Mesothelial cell of epicardium (in vitro differentiated cells): ENCODE results near the gene RNF38. TPM values are rescaled to one million over a fixed set of nuclear protein-coding genes. Genes with fewer than 3 reads are reported as not detected.

Experiments used
- DNase-seq, 2 experiments: peaks; one replicate each; pipeline ENCODE4 v3.0.0; 2021; ENCODE audit warnings: low spot score in 2 of 2; ENCODE audit not compliant: unreplicated experiment in 2 of 2
- H3K27ac Mint-ChIP-seq: 2 replicates; pipeline ENCODE4 v1.8.0; 2021; ENCODE audit warnings: mixed read lengths
- H3K27me3 Mint-ChIP-seq: 2 replicates; pipeline ENCODE4 v1.8.0; 2021; ENCODE audit warnings: low read depth, mixed read lengths
- H3K36me3 Mint-ChIP-seq: 2 replicates; pipeline ENCODE4 v1.8.0; 2021; ENCODE audit warnings: mixed read lengths
- H3K4me1 Mint-ChIP-seq: 2 replicates; pipeline ENCODE4 v1.8.0; 2021; ENCODE audit warnings: mixed read lengths
- H3K4me3 Mint-ChIP-seq: 2 replicates; pipeline ENCODE4 v1.8.0; 2021; ENCODE audit warnings: mild to moderate bottlenecking, moderate library complexity, mixed read lengths
- H3K9me3 Mint-ChIP-seq: 2 replicates; pipeline ENCODE4 v1.8.0; 2021; ENCODE audit warnings: mixed read lengths
- CTCF ChIP-seq: fragments of 200-600 bp; sonication (generic); IDR thresholded peaks from one replicate; pipeline ENCODE4 v1.5.0; 2021; ENCODE audit warnings: antibody characterized with exemption; ENCODE audit not compliant: unreplicated experiment
- total RNA-seq: library from RNA; stranded (reverse); gene quantifications from 3 replicates; pipeline ENCODE4 v1.2.1, GENCODE V29; 2021

RNF38 gene
- total RNA-seq, 1 donor from 2014 or later = 42.3 TPM

- H3K4me1 Mint-ChIP-seq = peaks cover 5% of the 10 kb centered on the region
- no peak for DNase-seq
- no peak overlapping the region for H3K27ac Mint-ChIP-seq
- H3K36me3 Mint-ChIP-seq = peaks cover 1% of the 10 kb centered on the region
- H3K9me3 Mint-ChIP-seq = no peaks in the 10 kb centered on the region
- no peak for TF ChIP-seq CTCF
- no peak overlapping the region for H3K4me3 Mint-ChIP-seq
- H3K27me3 Mint-ChIP-seq = no peaks in the 10 kb centered on the region
These were observed 109.1 kb downstream of the RNF38 start for GRCh38 chr9:36290996-36291395.

DNA sequence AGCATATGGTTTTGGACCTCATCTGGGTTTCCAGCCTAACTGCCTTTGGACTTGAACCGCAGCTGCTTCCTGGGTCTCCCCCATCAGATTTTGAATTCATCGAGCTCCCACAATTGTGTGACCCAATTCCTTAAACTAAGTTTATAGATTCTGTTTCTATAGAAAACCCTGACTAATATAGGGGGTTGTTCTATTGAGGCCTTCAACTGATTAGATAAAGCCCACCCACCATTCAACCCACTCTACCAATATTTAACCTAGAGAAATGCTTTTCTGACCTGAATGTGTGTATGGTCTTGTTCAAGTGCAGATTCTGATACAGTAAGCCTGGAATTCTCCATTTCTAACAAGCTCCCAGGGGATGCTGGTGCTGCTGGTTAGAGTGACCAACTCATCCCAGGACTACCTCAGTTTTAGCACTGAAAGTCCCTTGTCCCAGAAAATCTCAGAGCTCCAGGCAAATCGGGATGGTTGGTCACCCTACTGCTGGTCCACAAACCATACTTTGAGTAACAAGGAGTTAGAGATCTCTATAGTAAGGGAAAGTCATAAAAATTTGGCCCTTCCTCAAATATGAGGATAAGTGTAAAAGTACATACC is 110.1 kb downstream of the RNF38 start:
- Mint-ChIP-seq H3K4me1 (peaks cover 5% of the 10 kb centered on the region), H3K27ac (no peak overlapping the region), H3K36me3 (peaks cover 1% of the 10 kb centered on the region), H3K9me3 (no peaks in the 10 kb centered on the region), H3K27me3 (no peaks in the 10 kb centered on the region), H3K4me3 (no peak overlapping the region)
- DNase-seq = no peak
- TF ChIP-seq CTCF = no peak

GRCh38 chr9:36288070-36288469 is 112.0 kb downstream of the RNF38 start:
- H3K27ac Mint-ChIP-seq = no peak overlapping the region
- H3K36me3 Mint-ChIP-seq = peaks cover 4% of the 10 kb centered on the region
- peaks cover 5% of the 10 kb centered on the region for H3K4me1 Mint-ChIP-seq

More at GRCh38 chr9:36288070-36288469, 112.0 kb downstream of the RNF38 start:
- H3K4me3 Mint-ChIP-seq = no peak overlapping the region
- TF ChIP-seq CTCF = no peak
- no peaks in the 10 kb centered on the region for H3K9me3 Mint-ChIP-seq
- no peaks in the 10 kb centered on the region for H3K27me3 Mint-ChIP-seq
- DNase-seq = no peak

Other genes starting within 250 kb of the RNF38 start
- gene CCIN, start 230.9 kb downstream of the RNF38 start, total RNA-seq = 0.33 to 0.52 TPM (median 0.40 TPM) in 3 replicates
- gene CLTA, start 209.3 kb downstream of the RNF38 start, total RNA-seq = 173 to 181 TPM (median 180 TPM) in 3 replicates
- 12.1 to 13.4 TPM (median 12.4 TPM) in 3 replicates for gene GNE, start 141.8 kb downstream of the RNF38 start, total RNA-seq
- gene MELK, start 172.6 kb upstream of the RNF38 start, total RNA-seq = 14.8 to 15.4 TPM (median 15.0 TPM) in 3 replicates